GM12878 (cell line): ENCODE data around the gene IFT81. TPM values are rescaled to one million over a fixed set of nuclear protein-coding genes. Genes with fewer than 3 reads are reported as not detected.

ENCODE experiments used
- ATAC-seq: fragments of 200-7000 bp; cut with Tn5 transposase; 3 replicates; pipeline ENCODE4 v1.9.1; 2020; ENCODE audit warnings: mild to moderate bottlenecking, moderate library complexity
- BruUV-seq: library from RNA; stranded (reverse); fragments of 400-500 nt; replicated peaks from 2 replicates; lab custom pipeline; 2021; lab: Mats Ljungman, UMichigan
- CTCF ChIA-PET: fragments of 300-600 bp; sonication (Branson Sonifier 250); formaldehyde crosslinking; extraction: SDS; loops from one replicate; lab custom pipeline; 2021; ENCODE audit warnings: inconsistent platforms; lab: Yijun Ruan, JAX
- POLR2A ChIA-PET: fragments of 350-600 bp; formaldehyde crosslinking; extraction: SDS; loops from one replicate; lab custom pipeline; 2021; ENCODE audit warnings: inconsistent platforms; lab: Charles Lee
- RAD21 ChIA-PET: fragments of 300-600 bp; sonication (Branson Sonifier 250); formaldehyde crosslinking; loops from one replicate; lab custom pipeline; 2023; ENCODE audit warnings: antibody characterized with exemption; ENCODE audit not compliant: unreplicated experiment; lab: Charles Lee
- SMC1A ChIA-PET: fragments of 300-600 bp; sonication (Branson Sonifier 250); formaldehyde crosslinking; loops from one replicate; lab custom pipeline; 2023; ENCODE audit not compliant: unreplicated experiment, uncharacterized antibody; lab: Charles Lee
- DNase-seq: peaks from one replicate; pipeline ENCODE4 v3.0.0-alpha.2; 2011; ENCODE audit warnings: low read depth, low spot score
- FAIRE-seq: peaks from 3 replicates; lab custom pipeline; 2011; peaks lifted over from hg19 to GRCh38; lab: Jason Lieb, UNC
- H2AFZ ChIP-seq: 2 replicates; pipeline ENCODE4 v1.6.0; 2011; ENCODE audit warnings: low read depth, low read length, control low read depth; ENCODE audit not compliant: control insufficient read depth
- H3K27ac ChIP-seq: 2 replicates; pipeline ENCODE4 v1.5.1; 2011; ENCODE audit warnings: control low read depth; ENCODE audit not compliant: control insufficient read depth, insufficient read depth
- H3K27me3 ChIP-seq, 2 experiments: replicated peaks in 1 of 2; 2 replicates each; pipeline versions ENCODE4 v1.6.0 to v1.6.1; 2011; ENCODE audit warnings: low read length in 1 of 2; ENCODE audit not compliant: control insufficient read depth in 2 of 2, insufficient read depth in 2 of 2
- H3K36me3 ChIP-seq, 2 experiments: 2 replicates each; pipeline ENCODE4 v1.5.1; 2011; ENCODE audit warnings: low read length in 1 of 2; ENCODE audit not compliant: control insufficient read depth in 2 of 2, insufficient read depth in 2 of 2
- H3K4me1 ChIP-seq: 2 replicates; pipeline ENCODE4 v1.6.1; 2011; ENCODE audit warnings: mild to moderate bottlenecking, low read length, moderate library complexity, mixed read lengths; ENCODE audit not compliant: control insufficient read depth, insufficient read depth
- H3K4me2 ChIP-seq: 2 replicates; pipeline ENCODE4 v1.6.0; 2011; ENCODE audit warnings: control low read depth; ENCODE audit not compliant: control insufficient read depth, insufficient read depth
- H3K4me3 ChIP-seq: fragments of 200-600 bp; sonication (generic); 2 replicates; pipeline ENCODE4 v1.5.1; 2016
- H3K79me2 ChIP-seq: 2 replicates; pipeline ENCODE4 v1.6.0; 2011; ENCODE audit warnings: low read length; ENCODE audit not compliant: control insufficient read depth, insufficient read depth
- H3K9ac ChIP-seq: 2 replicates; pipeline ENCODE4 v1.8.0; 2011; ENCODE audit warnings: low read length, control low read depth, mixed read lengths; ENCODE audit not compliant: control insufficient read depth, insufficient read depth
- H3K9me3 ChIP-seq: replicated peaks from 3 replicates; pipeline ENCODE4 v1.5.1; 2011; ENCODE audit warnings: mild to moderate bottlenecking, low read length; ENCODE audit not compliant: control insufficient read depth, insufficient read depth
- H4K20me1 ChIP-seq: 2 replicates; pipeline ENCODE4 v1.6.0; 2011; ENCODE audit not compliant: control insufficient read depth, insufficient read depth
- ZNF24 ChIP-seq: fragments of 450-650 bp; IDR thresholded peaks from 2 replicates; pipeline ENCODE4 v1.6.1; 2017; ENCODE audit warnings: antibody characterized with exemption, mild to moderate bottlenecking
- WGBS: methylation state at CpG from one replicate; pipeline ENCODE4 v1.1.6; 2016; ENCODE audit warnings: low lambda C conversion rate; ENCODE audit not compliant: insufficient replicate concordance, insufficient coverage; ENCODE audit errors: missing lambda C conversion rate; 5-methylcytosine and 5-hydroxymethylcytosine counted together
- in situ Hi-C: fragments of 300-500 bp; cut with MboI; formaldehyde crosslinking; loops from 9 replicates; pipeline ENCODE4 v1.14.3; 2018; ENCODE audit warnings: mixed read lengths
- intact Hi-C: fragments of 100-400 bp; cut with micrococcal nuclease; formaldehyde crosslinking; loops from one replicate; pipeline ENCODE4 v1.14.2; 2022; ENCODE audit not compliant: unreplicated experiment
- polyA plus RNA-seq, 11 experiments: library from polyadenylated mRNA; depleted of rRNA in 4 of 11; unstranded in 6 of 11; stranded (reverse) in 5 of 11; fragments of >200 nt; fragmentation: Nextera tagmentation in 4 of 11; fragmentation: Illumina TruSeq in 1 of 11; extraction: Ambion mirVana in 4 of 11; extraction: Trizol in 1 of 11; gene quantifications; 1 replicate in 1 of 11; 2 replicates in 10 of 11; pipeline versions ENCODE4 v1.2.1 to v1.2.3, GENCODE V29; 2011 to 2016; ENCODE audit warnings: inconsistent platforms in 2 of 11, missing spikeins in 2 of 11, low read depth in 1 of 11
- total RNA-seq, 4 experiments: library from RNA; depleted of rRNA in 3 of 4; stranded (reverse); fragments of >200 nt in 3 of 4; fragmentation: Illumina TruSeq in 1 of 4; extraction: Trizol in 1 of 4; gene quantifications; 2 replicates each; pipeline versions ENCODE4 v1.2.1 to v1.2.3, GENCODE V29; 2013 to 2021
- TF ChIP-seq, protein P1 (sequence below): IDR thresholded peaks from 2 replicates; pipeline ENCODE4 v1.6.1; 2011; ENCODE audit warnings: borderline replicate concordance, low read depth, mild to moderate bottlenecking, moderate library complexity, mixed read lengths, low read length; ENCODE audit not compliant: insufficient read depth; ENCODE audit errors: extremely low read length
- TF ChIP-seq, protein P2 (sequence below): fragments of 450-650 bp; IDR thresholded peaks from 2 replicates; pipeline ENCODE4 v1.6.1; 2016; ENCODE audit warnings: mild to moderate bottlenecking

IFT81 gene
- total and polyA plus RNA-seq, 10 of the 15 experiments (the other 5 are each of a cell fraction or from before 2014, with no cell fraction given): 4.1 to 9.9 (median 5.6) TPM

DNA sequence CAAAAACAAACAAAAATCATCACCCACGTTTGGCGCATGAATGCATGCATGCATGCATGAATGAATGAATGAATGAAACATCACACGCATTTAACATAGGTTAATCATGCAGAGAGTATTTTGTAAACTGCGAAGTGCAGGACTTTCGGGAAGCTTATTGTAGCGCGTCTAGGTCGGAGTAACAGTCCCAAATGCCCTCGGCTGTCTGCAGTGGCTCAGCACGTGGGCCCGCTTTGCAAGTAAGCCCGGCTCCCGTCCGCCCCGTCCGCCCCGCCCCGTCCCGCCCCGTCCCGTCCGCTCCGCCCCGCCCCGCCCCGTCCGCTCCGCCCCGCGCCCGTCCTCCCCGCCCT, 263 bp upstream of the IFT81 start:
- ChIA-PET SMC1A (interaction anchor here (0.9 to 1.6 kb wide), 4 partner anchors 10 to 42 kb away, joined by 3 to 5 read pairs (median 4); no protein-coding TSS in a partner anchor), RAD21 (interaction anchor here (0.6 to 1.5 kb wide), 7 partner anchors 11 to 705 kb away, joined by 3 to 10 read pairs (median 4); no protein-coding TSS in a partner anchor)
- H3K4me2 ChIP-seq: peak overlapping the region; percentile 52
- ATAC-seq: peak; percentile 92
- in situ Hi-C loops: no loop called here
- TF ChIP-seq, protein P1, sequence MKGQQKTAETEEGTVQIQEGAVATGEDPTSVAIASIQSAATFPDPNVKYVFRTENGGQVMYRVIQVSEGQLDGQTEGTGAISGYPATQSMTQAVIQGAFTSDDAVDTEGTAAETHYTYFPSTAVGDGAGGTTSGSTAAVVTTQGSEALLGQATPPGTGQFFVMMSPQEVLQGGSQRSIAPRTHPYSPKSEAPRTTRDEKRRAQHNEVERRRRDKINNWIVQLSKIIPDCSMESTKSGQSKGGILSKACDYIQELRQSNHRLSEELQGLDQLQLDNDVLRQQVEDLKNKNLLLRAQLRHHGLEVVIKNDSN: peak; percentile 40
- peak; percentile 97 for TF ChIP-seq ZNF24
- TF ChIP-seq, protein P2, sequence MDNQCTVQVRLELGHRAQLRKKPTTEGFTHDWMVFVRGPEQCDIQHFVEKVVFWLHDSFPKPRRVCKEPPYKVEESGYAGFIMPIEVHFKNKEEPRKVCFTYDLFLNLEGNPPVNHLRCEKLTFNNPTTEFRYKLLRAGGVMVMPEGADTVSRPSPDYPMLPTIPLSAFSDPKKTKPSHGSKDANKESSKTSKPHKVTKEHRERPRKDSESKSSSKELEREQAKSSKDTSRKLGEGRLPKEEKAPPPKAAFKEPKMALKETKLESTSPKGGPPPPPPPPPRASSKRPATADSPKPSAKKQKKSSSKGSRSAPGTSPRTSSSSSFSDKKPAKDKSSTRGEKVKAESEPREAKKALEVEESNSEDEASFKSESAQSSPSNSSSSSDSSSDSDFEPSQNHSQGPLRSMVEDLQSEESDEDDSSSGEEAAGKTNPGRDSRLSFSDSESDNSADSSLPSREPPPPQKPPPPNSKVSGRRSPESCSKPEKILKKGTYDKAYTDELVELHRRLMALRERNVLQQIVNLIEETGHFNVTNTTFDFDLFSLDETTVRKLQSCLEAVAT: no peak
- TF ChIP-seq, all 136 proteins: peak for 2
- Histone ChIP-seq H3K4me1 (0 out of 2 replicates have a peak, but pooled peaks cover 2% of the 10 kb centered on the region), H2AFZ (peak overlapping the region; percentile 68; the same call in 1 of the 2 replicates), H3K79me2 (peaks cover 6% of the 10 kb centered on the region), H4K20me1 (no peaks in the 10 kb centered on the region), H3K36me3 (no peaks in the 10 kb centered on the region), H3K9ac (no peak overlapping the region), H3K27ac (no peak overlapping the region), H3K4me3 (no peak overlapping the region), H3K27me3 (no peaks in the 10 kb centered on the region), H3K9me3 (no peaks in the 10 kb centered on the region)
- DNase-seq (no peak), FAIRE-seq (peak; percentile 27)
- ChIA-PET CTCF (interaction anchor here (0.6 to 2.6 kb wide), 3 partner anchors 22 to 308 kb away, joined by 3 to 9 read pairs (median 6); no protein-coding TSS in a partner anchor), POLR2A (interaction anchor here (0.6 to 1.2 kb wide), 4 partner anchors 40 to 158 kb away, joined by 3 to 4 read pairs (median 3); no protein-coding TSS in a partner anchor)
- intact Hi-C loops: no loop called here
- WGBS: 10% methylated on average over 11 of the region's 32 CpGs
- no TSS peak for BruUV-seq
